ENCODE data around the gene PAIP2. TPM values are rescaled to one million over a fixed set of nuclear protein-coding genes. Genes with fewer than 3 reads are reported as not detected.

Gene PAIP2
- polyA plus RNA-seq, 6 donors from 2014 or later: 348 to 544 (median 403) TPM

DNA sequence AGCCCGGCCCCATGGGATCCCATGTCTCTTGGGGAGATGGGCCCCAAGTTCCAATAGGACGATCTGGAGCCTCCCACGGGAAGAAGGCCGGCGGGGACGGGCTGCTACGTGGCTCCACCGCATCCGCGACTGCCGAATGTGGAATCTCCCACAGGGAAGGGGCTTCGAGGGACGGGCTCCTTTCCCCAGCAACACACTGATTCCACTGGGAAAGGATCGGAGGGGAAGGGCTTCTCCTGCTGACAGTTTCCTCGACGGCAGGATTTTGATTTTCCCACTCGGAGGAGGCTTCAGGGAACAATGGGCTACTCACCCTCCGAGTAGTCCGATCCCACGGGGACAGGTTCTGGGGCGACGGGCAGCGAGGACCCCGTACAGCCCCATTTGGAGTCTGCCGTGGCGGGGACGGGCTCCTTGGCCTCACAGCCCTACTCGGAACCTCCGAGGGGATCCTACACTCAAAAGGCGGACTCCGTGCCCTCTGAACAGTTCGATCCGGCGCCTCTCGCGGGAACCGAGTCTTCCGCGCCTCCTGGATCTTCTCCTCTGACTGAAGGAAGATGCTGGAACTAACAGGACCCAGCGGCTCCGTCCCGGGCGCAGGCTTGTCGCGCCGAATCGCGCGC lies 52.0 kb downstream of the PAIP2 start:
- Mint-ChIP-seq H3K27me3 (no peaks in the 10 kb centered on the region), H3K4me3 (peak overlapping the region; percentile 83 to 97 (median 96)), H3K4me1 (peaks cover 32 to 54% (median 41%) of the 10 kb centered on the region in 3 donors), H3K9me3 (no peaks in the 10 kb centered on the region), H3K27ac (peak overlapping the region in 4 of 6 donors; percentile 66 to 96 (median 86)), H3K36me3 (no peaks in the 10 kb centered on the region)
- ATAC-seq (ENCODE audit: low read depth in 2 of 2) (no peak), DNase-seq (no peak)

DNA sequence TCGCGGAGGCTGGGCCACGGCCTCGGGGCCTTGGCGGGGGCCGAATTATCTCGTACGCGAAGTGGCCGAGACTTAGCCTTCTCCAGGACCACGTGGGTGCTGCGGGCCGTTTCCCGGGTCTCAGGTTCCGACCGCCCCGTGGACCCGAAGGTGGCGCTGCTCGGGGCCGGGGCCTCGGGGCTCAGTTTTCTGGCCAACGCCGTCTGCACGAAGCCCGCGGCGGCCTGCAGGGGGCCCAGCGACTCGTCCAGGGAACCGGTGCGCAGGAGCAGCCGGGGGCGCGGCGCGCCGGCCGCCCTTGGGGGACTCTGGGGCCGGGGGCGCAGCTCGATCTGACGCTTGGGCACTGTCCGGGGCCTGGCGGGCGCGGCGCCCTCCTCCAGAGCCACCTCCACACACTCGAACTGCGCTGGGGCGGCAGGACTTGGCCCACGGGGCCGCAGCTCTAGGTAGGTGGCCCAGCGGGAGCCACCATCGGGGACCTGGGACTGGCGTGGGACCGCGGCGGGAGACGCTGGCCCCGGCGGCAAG lies 52.5 kb downstream of the PAIP2 start:
- no peak overlapping the region for H3K27ac Mint-ChIP-seq
- peak overlapping the region in 7 of 8 donors; percentile 83 to 97 (median 97) for H3K4me3 Mint-ChIP-seq
- H3K36me3 Mint-ChIP-seq: no peaks in the 10 kb centered on the region
- ATAC-seq (ENCODE audit: low read depth in 2 of 2): peak; percentile 9 to 16
- DNase-seq: peak; percentile 76
- no peaks in the 10 kb centered on the region for H3K9me3 Mint-ChIP-seq
- peaks cover 31 to 48% (median 35%) of the 10 kb centered on the region in 3 donors for H3K4me1 Mint-ChIP-seq
- H3K27me3 Mint-ChIP-seq: no peaks in the 10 kb centered on the region

DNA sequence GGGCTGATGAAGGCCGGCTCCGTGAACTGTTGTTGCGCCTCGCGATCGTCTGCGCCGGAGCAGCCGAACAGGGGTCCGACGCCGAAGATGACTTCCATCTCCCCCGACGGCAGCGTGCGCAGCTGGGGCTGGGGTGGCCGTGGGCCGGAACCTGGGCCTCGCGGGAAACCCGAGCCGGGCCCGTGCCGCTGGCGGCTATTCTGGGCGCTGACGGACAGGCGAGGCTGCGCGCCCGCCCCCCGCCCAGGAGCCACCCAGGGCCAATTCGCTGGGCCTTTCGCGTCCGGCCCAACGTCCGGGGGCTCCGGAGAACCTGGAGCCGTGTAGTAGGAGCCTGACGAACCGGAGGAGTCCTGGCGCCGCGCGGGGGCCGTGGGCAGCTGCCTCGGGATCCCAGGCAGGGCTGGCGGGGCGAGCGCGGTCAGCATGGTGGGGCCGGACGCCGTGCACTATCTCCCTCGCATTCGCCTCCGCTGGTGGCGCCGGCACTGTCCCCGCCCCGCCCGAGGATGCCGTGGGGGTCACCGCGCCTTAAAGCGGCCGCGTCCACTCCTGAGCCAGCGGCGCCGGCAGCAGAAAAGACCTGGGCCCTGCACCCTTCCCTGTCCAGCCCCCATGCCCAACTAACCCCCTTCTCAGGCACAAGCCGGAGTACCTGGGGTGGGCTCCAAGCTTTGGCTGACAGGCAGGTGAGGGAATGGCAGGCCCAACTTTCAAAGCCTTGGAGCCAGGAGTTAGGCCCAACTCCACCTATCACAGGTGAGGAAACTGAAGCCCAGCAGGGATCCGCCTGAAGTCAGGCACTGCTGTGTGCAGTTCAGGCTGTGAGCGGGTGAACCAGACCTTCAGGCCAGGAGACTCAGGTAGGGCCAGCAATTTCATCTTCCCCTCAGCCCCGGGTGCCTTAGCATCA lies 53.3 kb downstream of the PAIP2 start, which contains the start of gene PROB1:
Gene PROB1 (minus strand): TSS at position 451 of the 913 bp plus-strand sequence. CDS start 23 bp downstream, at position 428.
- no peak for ATAC-seq (ENCODE audit: low read depth in 2 of 2)
- Mint-ChIP-seq H3K9me3 (no peaks in the 10 kb centered on the region), H3K4me3 (peak within 1 kb of the TSS in 7 of 8 donors; percentile 83 to 97 (median 97)), H3K36me3 (no peaks in the 10 kb centered on the region), H3K27me3 (no peaks in the 10 kb centered on the region), H3K27ac (peak within 1 kb of the TSS in 1 of 6 donors; percentile 54), H3K4me1 (peaks cover 23 to 41% (median 28%) of the 10 kb centered on the region in 3 donors)
- DNase-seq: no peak

DNA sequence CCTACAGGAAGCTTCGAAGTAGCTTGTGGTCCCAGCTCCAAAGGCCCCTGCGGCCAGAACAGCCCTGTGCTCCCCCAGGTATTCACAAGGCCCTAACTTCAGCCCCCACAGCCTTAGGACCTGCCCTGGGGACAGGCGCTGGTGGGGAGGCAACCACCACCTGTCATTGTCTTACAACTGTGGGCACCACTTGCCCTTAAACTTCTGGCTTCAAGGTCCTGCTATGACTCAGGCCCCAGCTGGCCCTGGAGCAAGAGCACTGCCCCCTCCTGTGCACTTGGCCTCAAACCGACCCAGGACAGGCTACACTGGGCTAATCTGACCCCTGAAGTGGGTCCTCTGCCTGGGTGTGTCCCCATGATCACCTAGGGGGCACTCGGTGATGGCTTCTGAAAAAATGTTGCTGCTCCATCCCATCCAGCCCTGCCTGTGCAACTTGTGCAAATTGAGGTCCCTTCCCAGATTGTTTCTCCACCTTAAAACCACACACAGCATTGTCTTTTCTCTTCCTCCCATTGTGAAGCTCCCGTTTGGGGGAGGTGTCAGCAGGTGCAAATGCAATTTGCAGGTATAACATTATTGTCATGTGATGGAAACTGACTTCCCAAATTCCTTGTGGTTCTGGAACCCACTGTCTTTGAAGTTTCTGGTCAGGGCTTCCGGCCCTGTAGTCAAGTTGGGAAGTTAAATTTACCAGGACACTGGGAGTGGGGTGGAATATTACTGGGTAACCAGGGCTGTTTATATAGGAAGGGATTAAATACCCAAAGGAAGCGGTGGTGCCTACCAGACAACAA lies 54.4 kb downstream of the PAIP2 start:
- Mint-ChIP-seq H3K9me3 (no peaks in the 10 kb centered on the region), H3K36me3 (no peaks in the 10 kb centered on the region), H3K27ac (peak overlapping the region in 2 of 6 donors; percentile 26 to 54), H3K4me3 (peak overlapping the region in 7 of 8 donors; percentile 1 to 62 (median 22)), H3K4me1 (peaks cover 14 to 29% (median 17%) of the 10 kb centered on the region in 3 donors), H3K27me3 (no peaks in the 10 kb centered on the region)
- no peak for DNase-seq
- no peak for ATAC-seq (ENCODE audit: low read depth in 2 of 2)

DNA sequence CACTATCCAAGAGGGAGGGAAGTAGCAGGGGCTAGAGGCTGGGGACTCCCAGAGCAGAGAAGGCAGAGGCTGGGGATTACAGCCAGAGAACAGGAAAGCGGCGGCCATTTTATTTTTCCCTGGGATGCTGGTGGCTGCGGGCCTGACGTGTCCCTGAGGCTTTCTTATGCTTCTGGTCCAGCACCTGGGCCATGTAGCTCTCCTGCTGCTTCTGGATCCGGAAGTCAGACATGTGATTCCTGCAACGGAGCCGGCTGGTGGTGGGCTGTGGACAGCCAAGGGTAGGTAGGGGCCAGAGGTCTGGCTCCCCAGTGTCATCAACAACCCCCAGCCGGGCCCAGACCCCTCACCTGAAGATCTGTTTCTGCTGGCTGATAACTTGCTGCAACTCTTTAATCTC lies 55.0 kb downstream of the PAIP2 start:
- Mint-ChIP-seq H3K4me3 (peak overlapping the region in 2 of 8 donors; percentile 12 to 30), H3K27ac (peak overlapping the region in 3 of 6 donors; percentile 11 to 72 (median 52)), H3K4me1 (peaks cover 8 to 23% (median 10%) of the 10 kb centered on the region in 3 donors), H3K36me3 (no peaks in the 10 kb centered on the region), H3K27me3 (no peaks in the 10 kb centered on the region), H3K9me3 (no peaks in the 10 kb centered on the region)
- ATAC-seq (ENCODE audit: low read depth in 2 of 2) (no peak), DNase-seq (no peak)

DNA sequence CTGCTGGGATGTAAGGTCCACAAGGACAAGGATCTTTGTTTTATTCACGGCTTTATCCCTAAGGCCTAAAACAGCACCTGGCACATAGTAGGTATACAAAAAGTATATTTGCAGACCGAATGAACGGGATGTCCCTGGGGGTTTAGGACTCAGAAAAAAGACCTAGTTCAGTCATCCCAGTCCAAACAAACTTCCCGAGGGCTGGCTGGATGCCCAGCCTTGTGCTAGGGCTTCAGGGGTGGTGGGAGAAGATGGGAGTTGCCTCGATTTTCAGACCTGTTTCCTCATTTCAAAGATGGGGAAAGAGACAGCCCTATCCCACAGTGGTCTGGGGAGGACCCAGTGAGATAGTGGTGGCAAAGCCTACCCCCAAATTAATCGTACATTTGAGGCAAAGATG lies 56.3 kb downstream of the PAIP2 start:
- Mint-ChIP-seq H3K9me3 (no peaks in the 10 kb centered on the region), H3K36me3 (no peaks in the 10 kb centered on the region), H3K4me1 (peaks cover 9 to 23% (median 14%) of the 10 kb centered on the region in 3 donors), H3K27ac (no peak overlapping the region), H3K27me3 (no peaks in the 10 kb centered on the region), H3K4me3 (no peak overlapping the region)
- DNase-seq: no peak
- no peak for ATAC-seq (ENCODE audit: low read depth in 2 of 2)

DNA sequence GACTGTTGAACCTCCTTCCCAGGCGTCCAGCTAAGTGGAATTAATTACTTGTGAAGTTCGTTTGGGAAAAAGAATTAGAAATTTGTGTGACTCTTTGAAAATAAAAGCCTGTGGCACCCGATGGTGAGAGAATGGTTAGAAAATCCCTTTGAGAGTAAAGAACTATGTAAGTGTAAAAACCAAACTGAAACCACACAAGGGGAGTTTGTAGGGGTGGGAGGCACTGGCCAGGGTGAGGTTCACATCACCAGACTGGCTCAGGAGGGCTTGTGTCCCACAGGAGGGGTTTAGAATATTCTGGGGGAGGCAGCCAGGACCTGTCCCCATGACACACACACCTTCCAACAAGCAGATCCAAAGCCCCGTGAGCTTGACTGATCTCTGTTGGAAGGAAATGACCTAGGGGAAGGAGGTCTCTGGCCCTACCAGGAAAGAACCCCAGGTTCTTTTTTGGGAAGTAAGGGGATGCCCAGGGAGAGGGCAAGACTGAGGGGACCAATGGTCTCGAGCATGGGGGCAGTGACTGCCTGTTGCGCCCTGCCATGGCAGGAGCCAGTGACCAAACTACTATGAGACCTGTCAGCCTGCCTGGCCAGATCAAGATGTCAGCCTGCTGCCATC lies 58.0 kb downstream of the PAIP2 start:
- peaks cover 24 to 37% (median 26%) of the 10 kb centered on the region in 3 donors for H3K4me1 Mint-ChIP-seq
- H3K9me3 Mint-ChIP-seq: no peaks in the 10 kb centered on the region
- H3K36me3 Mint-ChIP-seq: no peaks in the 10 kb centered on the region
- peak overlapping the region in 1 of 6 donors; percentile 18 for H3K27ac Mint-ChIP-seq
- H3K27me3 Mint-ChIP-seq: no peaks in the 10 kb centered on the region
- peak overlapping the region in 1 of 8 donors; percentile 47 for H3K4me3 Mint-ChIP-seq
- DNase-seq (no peak), ATAC-seq (ENCODE audit: low read depth in 2 of 2) (no peak)

DNA sequence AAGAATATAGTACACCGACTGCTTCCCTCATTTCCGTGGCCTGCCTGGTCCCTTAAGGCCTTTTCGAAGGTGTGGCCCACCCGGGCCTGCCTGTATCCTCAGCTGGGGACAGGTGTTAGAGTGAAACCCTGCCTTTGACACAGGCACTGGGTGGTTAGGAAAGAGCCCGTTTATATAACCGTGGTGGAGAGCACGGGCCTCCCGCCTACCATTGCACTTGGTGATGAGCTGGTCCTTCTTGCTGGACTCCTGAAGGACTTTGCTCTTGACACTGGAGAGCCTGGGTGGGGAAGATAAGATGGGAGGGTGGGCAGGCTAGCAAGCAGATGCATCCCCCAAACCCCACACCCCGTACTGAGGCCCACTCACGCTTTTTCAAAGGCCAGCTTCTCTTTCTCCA lies 59.9 kb downstream of the PAIP2 start:
- ATAC-seq (ENCODE audit: low read depth in 2 of 2) (no peak), DNase-seq (no peak)
- H3K4me3 Mint-ChIP-seq: peak overlapping the region in 2 of 8 donors; percentile 12 to 34
- H3K27me3 Mint-ChIP-seq: no peaks in the 10 kb centered on the region
- H3K4me1 Mint-ChIP-seq: peaks cover 27 to 35% (median 32%) of the 10 kb centered on the region in 3 donors
- no peak overlapping the region for H3K27ac Mint-ChIP-seq
- H3K36me3 Mint-ChIP-seq: no peaks in the 10 kb centered on the region
- H3K9me3 Mint-ChIP-seq: no peaks in the 10 kb centered on the region

DNA sequence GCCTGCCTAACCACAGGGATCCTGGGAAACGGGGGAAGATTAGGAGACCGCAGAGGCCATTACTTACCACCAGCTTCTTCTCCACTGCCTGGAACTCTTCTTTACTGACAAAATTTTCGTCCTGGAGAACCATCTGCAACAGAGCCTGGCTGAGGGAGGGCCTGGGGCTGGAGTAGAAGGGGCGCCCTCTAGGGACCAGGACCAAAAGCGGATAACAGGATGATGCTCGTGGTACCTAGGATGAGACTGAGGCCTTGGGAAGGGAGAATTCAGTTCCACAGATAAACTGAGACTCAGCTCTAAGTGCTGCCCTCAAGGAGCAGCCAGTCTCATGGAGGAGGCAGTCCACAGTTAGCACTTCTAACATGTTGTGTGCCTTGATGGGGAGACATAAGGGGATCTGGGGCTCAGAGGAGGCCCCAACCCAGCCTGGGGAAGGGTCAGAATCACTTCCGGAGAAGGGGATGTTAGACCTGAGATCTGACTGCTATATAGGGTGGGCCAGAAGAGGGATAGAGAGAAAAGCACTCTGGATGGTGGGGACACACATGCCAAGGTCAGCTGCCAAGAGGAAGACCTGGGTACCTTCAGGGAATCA lies 61.0 kb downstream of the PAIP2 start:
- DNase-seq: no peak
- Mint-ChIP-seq H3K4me3 (peak overlapping the region; percentile 80 to 97 (median 92)), H3K9me3 (no peaks in the 10 kb centered on the region), H3K27ac (peak overlapping the region; percentile 87 to 99 (median 94)), H3K4me1 (peaks cover 31 to 46% (median 38%) of the 10 kb centered on the region in 3 donors), H3K36me3 (no peaks in the 10 kb centered on the region), H3K27me3 (no peaks in the 10 kb centered on the region)
- ATAC-seq (ENCODE audit: low read depth in 2 of 2): no peak

DNA sequence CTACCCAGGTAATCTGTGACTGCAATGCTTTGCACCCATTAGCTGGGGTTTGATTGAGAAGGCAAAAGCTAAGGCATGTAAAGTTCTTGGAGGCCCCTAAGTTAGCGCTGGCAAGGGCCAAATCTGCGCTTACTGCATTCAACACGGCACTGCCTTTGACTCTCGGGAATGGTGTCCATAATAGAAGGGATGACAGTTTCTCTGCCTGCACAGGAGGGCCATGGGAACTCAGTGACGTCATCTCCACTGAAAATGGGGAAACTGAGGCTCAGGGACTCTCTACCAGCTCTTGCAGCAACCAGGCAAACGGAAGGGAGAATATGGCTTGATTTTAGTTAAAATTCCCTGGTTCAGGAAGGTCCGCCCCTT lies 61.7 kb downstream of the PAIP2 start:
- ATAC-seq (ENCODE audit: low read depth in 2 of 2): no peak
- peaks cover 0 to 2% (median 0%) of the 10 kb centered on the region in 7 donors for H3K9me3 Mint-ChIP-seq
- H3K27ac Mint-ChIP-seq: peak overlapping the region; percentile 87 to 99 (median 96)
- H3K27me3 Mint-ChIP-seq: no peaks in the 10 kb centered on the region
- no peaks in the 10 kb centered on the region for H3K36me3 Mint-ChIP-seq
- peaks cover 33 to 52% (median 44%) of the 10 kb centered on the region in 3 donors for H3K4me1 Mint-ChIP-seq
- peak overlapping the region; percentile 80 to 97 (median 92) for H3K4me3 Mint-ChIP-seq
- DNase-seq: no peak

DNA sequence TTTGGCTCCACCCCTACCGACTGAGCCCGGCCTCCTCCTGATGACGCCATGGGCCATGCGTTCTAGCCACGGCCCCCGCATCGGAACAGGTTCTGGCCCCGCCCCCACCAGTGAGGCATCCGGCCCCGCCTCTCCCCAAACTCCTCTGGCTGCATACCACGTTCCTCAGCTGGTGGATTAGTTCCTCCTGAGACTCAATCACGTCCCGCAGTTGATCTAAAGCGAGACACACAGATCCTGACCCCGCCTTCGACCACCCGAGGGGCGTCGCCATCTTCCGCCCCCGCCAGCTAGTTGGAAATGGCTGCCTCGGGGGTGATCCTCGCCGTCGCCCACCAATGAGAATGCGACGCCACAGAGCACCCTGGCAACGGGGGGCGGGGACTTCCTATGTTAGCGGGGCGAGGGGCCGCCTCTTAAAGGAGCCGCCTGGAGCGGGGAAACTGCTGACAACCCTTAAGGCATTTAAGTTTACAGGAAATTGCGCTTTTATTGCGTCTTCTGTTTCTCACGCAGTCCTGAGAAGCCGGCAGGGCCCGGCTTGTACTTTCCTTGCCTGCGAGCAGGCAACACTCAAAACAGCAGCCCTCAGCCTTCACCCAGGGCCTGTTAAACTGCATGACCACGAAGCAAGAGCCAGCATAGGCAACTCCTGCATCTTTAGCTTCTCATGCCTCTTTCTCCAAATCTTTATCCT lies 62.3 kb downstream of the PAIP2 start, which contains the start of gene SPATA24:
Gene SPATA24 (minus strand): TSS at position 303 of the 697 bp plus-strand sequence. CDS start 29 bp downstream, at position 274.
- H3K4me3 Mint-ChIP-seq: peak within 1 kb of the TSS; percentile 80 to 97 (median 92)
- peak; percentile 80 to 83 for ATAC-seq (ENCODE audit: low read depth in 2 of 2)
- H3K27ac Mint-ChIP-seq: peak within 1 kb of the TSS; percentile 87 to 99 (median 96)
- peaks cover 0 to 2% (median 0%) of the 10 kb centered on the region in 7 donors for H3K9me3 Mint-ChIP-seq
- peaks cover 33 to 52% (median 44%) of the 10 kb centered on the region in 3 donors for H3K4me1 Mint-ChIP-seq
- no peaks in the 10 kb centered on the region for H3K36me3 Mint-ChIP-seq
- H3K27me3 Mint-ChIP-seq: no peaks in the 10 kb centered on the region
- peak; percentile 98 for DNase-seq

Data from naive B cell (primary cell).